Embryonic facial prominence (tissue), 1 donor: ENCODE results near the gene DIP2C.
"Not testable (repeated sequence)": the region's sequence is repeated elsewhere in the genome, so short reads cannot be mapped to it uniquely, and the experiment has no call there.

Experiments
- DNase-seq: peaks from one replicate; pipeline ENCODE4 v3.0.0-alpha.2; 2016; ENCODE audit errors: extremely low spot score

DIP2C gene

DNA sequence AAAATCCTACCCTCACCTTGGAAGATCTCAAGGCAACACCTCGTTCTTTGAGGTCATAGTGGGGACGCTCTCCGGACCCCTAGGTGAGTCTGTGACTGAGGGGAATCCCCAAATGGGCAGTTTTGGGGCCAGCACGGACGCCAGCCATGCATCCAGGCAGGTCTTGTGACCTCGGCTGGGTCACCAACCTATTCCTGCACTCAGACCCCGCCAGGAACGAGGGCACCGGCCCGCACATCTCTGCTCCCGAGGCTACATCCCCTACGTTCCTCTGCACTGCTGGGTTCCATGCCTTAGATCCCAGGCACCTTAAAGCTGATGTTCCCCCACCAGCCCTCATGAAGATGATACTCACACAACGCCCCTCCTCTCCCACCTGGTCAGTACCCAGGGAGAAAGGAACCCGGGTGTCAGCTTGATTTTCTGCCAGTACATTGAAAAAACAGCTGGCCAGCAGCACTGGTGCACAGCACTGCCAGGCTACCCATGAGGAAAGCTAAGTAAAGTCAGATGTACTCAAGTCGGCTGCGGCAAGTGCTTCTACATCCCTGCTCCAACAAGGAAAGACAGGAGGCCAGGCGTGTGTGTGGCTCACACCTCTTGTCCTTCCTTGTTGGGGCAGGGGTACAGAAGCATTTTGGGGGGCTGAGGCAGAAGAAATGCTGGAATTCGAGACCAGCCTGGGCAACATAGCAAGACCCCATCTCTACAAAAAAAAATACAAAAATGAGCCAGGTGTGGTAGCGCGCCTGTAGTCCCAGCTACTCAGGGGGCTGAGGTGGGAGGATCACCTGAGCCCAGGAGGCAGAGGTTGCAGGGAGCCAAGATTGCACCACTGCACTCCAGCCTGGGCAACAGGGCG is 48.1 kb downstream of the DIP2C start:
- no peak for DNase-seq

DNA sequence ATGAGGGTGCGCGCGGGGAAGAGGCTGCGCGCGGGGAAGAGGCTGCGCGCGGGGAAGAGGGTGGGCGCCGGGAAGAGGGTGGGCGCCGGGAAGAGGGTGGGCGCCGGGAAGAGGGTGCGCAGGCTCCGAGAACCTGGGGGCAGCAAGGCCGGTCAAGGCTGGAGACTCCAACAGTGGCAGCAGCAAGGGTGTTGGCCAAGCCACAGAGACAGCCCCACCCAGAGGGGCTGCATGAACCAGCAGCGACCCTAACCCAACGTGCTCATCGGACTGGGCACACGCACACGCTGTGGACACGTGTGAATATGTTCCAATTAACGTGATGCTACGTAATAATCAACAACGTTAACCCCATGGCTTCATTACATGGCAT is 48.8 kb downstream of the DIP2C start:
- no peak for DNase-seq

DNA sequence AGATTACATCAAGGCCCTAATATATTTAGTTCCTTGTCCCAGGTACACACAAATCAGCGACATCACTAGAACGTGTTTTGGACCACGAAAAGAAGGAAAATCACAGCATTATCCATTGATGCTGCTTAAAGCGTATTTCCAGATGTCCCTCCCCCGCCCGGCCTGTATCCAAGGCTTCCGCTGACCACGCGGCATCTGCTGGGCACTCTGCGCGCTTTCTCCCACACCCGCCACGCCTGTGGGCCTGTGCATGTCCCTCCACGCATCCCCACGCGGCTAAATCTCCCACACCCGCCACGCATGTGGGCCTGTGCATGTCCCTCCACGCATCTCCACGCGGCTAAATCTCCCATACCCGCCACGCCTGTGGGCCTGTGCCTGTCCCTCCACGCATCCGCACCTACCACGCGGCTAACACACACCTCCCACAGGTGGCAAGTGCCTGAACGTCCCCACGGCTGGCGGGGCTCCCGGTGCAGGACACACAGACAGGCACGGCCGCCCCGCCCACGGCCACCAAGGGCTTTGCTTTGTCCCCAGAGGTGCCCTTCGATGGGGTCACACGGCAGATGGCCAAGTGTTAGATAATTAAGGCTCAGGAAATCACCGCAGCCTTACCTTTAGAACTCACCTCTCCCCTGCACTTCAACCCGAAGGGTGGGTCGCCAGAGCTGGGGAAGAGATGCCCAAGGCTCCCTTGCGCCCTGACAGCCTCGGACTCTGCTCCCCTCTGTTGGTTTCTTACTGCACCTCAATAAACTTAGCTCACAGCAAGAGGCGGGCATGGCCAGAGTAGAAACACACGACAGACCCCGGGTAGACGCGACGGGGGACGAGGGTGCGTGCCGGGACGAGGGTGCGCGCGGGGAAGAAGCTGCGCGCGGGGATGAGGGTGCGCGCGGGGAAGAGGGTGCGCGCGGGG is 49.5 kb downstream of the DIP2C start:
- no peak for DNase-seq

DNA sequence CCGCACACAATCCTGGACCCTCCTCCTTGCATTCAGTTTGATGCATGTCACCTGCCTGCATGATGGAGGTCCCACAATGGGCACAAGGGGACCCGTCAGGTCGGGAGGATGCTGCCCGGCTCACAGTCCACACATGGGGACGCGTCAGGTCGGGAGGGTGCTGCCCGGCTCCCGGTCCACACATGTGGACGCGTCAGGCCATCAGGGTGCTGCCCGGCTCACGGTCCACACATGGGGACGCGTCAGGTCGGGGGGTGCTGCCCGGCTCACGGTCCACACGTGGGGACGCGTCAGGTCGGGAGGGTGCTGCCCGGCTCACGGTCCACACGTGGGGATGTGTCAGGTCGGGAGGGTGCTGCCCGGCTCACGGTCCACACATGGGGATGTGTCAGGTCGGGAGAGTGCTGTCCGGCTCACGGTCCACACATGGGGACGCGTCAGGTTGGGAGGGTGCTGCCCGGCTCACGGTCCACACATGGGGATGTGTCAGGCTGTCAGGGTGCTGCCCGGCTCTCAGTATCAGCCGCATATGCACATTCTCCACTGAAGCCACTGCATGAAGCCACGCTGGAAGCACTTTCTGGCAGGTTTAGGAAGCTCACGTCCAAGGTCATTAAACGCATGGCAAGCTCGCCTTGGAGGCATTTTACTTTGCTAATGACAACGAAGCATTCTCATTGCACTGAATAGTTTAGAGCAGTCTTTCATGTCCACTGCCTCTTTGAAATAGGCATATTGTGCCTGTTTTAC is 50.3 kb downstream of the DIP2C start:
- DNase-seq, result no peak

DNA sequence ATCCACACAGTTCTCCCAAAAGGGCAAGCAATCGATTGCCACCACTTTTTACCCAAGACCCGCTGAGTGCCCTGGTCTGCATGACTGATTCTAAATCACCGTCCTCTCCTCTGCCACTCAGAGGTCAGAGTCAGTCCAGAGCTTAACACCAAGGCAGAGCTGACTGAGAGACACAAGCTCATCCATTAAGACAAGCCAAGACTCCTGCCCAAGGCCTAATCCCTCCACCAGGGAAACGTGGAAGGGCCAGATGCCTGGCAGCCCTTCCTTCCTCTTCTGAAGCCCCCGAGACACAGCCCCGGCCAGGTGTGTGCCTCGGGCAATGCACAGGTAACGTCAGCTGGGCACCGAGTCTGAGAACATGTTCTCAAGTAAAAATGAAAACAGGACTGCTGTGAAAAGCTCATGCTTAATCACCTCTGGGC is 51.7 kb downstream of the DIP2C start:
- DNase-seq, result no peak

- DNase-seq, result no peak
These were observed 52.2 kb downstream of the DIP2C start for GRCh38 chr10:637221-637620.

GRCh38 chr10:636769-637168 is 52.7 kb downstream of the DIP2C start:
- DNase-seq, result no peak

DNA sequence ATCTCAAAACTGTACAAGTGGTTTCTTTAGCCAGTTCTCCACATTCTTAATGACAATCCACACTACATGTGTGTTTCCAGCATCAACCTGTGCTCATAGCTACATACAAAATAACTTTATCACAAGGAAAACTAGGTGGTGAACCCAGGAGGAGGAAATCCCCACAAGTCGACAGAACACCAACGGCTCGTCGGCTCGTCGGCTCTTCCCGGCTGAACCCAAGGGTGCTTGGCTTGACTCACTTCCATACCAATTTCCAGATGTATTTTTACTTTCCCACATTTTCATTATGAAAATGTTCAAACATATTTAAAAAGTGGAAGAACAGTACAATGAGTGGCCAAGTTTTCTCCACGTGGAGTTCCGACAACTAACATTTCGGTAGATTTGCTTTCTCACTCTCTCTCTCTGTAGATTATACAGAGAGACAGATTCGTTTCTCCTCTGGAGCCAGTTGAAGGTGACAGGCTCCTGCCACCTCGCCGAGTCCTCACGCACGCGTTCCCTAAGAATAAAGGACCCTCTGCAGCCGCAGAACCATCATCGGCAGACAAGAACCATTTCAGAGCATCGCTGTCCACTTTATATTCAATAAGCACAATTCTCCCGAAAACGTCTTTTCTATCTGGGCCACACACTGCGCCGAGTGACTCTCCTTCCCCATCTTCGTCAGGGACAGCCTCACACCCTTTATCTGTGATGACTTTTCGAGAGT is 53.3 kb downstream of the DIP2C start:
- DNase-seq, result no peak

GRCh38 chr10:635088-635861 is 54.2 kb downstream of the DIP2C start:
- DNase-seq, result no peak

DNA sequence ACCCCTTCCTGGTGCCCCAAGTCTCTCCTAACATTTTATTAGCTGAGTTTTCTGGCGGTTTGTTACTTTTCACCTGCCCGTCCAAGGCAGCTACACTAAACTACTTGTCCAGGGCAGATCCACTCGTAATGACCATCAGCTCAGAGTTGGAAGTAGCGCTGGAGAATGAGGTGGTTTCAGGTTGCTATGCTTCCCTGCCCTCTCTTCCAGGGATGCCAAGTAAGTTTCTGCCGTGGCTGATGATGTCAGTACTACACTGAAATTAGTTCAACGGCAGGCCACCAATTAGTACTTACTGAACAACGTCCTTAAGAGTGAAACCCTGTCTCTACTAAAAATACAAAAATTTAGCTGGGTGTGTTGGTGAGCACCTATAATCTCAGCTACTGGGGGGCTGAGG is 55.2 kb downstream of the DIP2C start:
- DNase-seq, result no peak

GRCh38 chr10:633279-634245 is 55.9 kb downstream of the DIP2C start:
- DNase-seq, result no peak

DNA sequence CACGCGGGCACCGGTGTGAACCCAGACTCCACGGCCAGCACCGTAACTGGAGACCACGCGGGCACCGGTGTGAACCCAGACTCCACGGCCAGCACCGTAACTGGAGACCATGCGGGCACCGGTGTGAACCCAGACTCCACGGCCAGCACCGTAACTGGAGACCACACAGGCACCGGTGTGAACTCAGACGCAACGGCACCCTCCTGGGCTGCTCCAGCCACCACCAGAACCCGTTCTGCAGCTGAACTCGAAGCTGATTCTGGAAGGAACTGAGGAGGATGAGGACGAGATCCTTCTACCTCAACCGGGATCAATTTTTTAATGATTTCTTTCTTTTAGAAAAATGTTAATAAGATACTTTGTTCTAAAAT is 56.7 kb downstream of the DIP2C start:
- not testable (repeated sequence) for DNase-seq

GRCh38 chr10:632155-632806 is 57.2 kb downstream of the DIP2C start:
- not testable (repeated sequence) for DNase-seq

GRCh38 chr10:631266-631665 is 58.2 kb downstream of the DIP2C start:
- DNase-seq, result no peak

- DNase-seq, result no peak
These were observed 58.8 kb downstream of the DIP2C start for GRCh38 chr10:630581-631073.

GRCh38 chr10:629186-629998 is 60.1 kb downstream of the DIP2C start:
- no peak for DNase-seq

DNA sequence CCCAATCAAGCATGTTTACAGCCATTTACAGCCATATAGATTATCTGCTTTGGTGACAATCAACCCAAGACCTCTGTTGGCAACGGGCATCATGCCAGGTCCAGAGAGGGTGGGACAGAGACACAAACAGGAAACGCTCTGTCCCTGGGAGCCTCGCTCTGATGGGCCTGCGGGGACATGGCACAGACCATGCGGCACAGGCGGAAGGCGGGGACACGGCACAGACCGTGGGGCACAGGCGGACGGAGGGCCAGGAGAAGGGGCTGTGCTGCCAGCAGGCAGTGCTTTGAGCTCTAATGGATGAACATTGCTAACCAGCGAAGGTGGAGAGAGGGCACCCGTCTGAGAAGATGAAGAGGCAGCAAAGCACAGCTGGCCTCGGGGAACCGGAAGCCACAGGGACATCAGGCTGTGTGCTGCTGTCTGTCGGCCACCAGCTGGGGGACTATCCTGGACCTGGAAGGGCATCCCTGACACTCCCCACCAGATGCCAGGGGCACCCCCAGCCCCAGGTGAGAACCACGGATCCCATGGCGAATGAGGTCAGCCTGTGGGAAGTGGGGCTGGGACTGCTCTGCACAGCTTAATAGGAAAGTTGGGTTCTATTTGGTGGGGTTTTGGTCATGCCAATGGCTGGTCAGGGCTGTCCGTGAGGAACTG is 61.0 kb downstream of the DIP2C start:
- DNase-seq, result no peak
